Measurements from ENCODE around the gene PCK2. TPM values are rescaled to one million over a fixed set of nuclear protein-coding genes. Genes with fewer than 3 reads are reported as not detected.

The PCK2 gene
- total RNA-seq, 1 experiment from 2014 or later = 16.8 TPM

- intact Hi-C loops (cut with micrococcal nuclease; ENCODE audit: unreplicated experiment) = loop anchor here (5.0 kb wide), 2 partner anchors 51 to 241 kb away; partner anchors contain the start of genes DHRS1 and NOP9
- no TSS peak for BruUV-seq (replicated peaks)
- no peaks in the 10 kb centered on the region for H3K9me3 ChIP-seq (ENCODE audit: low read depth, low read length, poor library complexity, severe bottlenecking)
- TF ChIP-seq CTCF (conservative IDR thresholded peaks at IDR 0.05; ENCODE audit: low read depth, low read length) (no peak), EZH2 (IDR thresholded peaks at IDR 0.05; ENCODE audit: borderline replicate concordance, low read depth, low read length, poor library complexity, severe bottlenecking) (no peak)
- peaks cover 5% of the 10 kb centered on the region for H3K4me1 ChIP-seq (ENCODE audit: insufficient read depth, low read length, poor library complexity, severe bottlenecking)
- DNase-seq (ENCODE audit: low spot score) = no peak
- ChIA-PET CTCF (interaction anchor here (2.5 to 2.8 kb wide), 2 partner anchors 34 to 53 kb away, joined by 13 to 57 read pairs; no protein-coding TSS in a partner anchor), POLR2A (ENCODE audit: low non-redundant PET) (no interaction called here)
- H3K27ac ChIP-seq (ENCODE audit: low read depth, low read length, poor library complexity, severe bottlenecking) = no peak overlapping the region
- H3K4me3 ChIP-seq (ENCODE audit: low read depth, low read length, poor library complexity, severe bottlenecking) = no peak overlapping the region
- H3K27me3 ChIP-seq (replicated peaks; ENCODE audit: insufficient read depth, low read depth, low read length, poor library complexity) = peaks cover 11% of the 10 kb centered on the region
- no peaks in the 10 kb centered on the region for H3K36me3 ChIP-seq (ENCODE audit: insufficient read depth, low read length, poor library complexity, severe bottlenecking)
Observed at GRCh38 chr14:24055971-24056799, 37.9 kb upstream of the PCK2 start.

DNA sequence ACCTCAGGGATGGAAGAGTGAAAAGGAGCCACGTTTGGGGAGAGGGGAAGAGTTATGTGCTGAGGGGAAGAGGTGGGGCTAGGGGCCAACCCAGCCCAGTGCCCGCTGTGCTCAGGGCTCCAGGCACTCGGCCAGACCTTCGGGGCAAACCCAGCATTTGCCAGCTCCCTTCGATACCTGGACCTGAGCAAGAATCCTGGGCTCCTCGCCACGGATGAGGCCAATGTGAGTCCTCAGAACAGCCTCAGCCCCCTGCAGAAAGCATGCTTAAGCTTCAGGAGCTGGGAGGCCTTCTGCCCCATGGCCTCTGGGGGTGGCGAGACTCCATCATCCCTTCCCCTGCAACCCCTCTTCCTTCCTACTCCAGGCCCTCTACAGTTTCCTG lies 37.3 kb upstream of the PCK2 start:
- no peak overlapping the region for H3K27ac ChIP-seq (ENCODE audit: low read depth, low read length, poor library complexity, severe bottlenecking)
- BruUV-seq (replicated peaks) = no TSS peak
- H3K9me3 ChIP-seq (ENCODE audit: low read depth, low read length, poor library complexity, severe bottlenecking) = no peaks in the 10 kb centered on the region
- peaks cover 11% of the 10 kb centered on the region for H3K27me3 ChIP-seq (replicated peaks; ENCODE audit: insufficient read depth, low read depth, low read length, poor library complexity)
- H3K4me3 ChIP-seq (ENCODE audit: low read depth, low read length, poor library complexity, severe bottlenecking) = no peak overlapping the region
- TF ChIP-seq EZH2 (IDR thresholded peaks at IDR 0.05; ENCODE audit: borderline replicate concordance, low read depth, low read length, poor library complexity, severe bottlenecking) (no peak), CTCF (conservative IDR thresholded peaks at IDR 0.05; ENCODE audit: low read depth, low read length) (no peak)
- no peak for DNase-seq (ENCODE audit: low spot score)
- ChIA-PET POLR2A (ENCODE audit: low non-redundant PET) (no interaction called here), CTCF (interaction anchor here (2.5 to 2.8 kb wide), 2 partner anchors 33 to 52 kb away, joined by 13 to 57 read pairs; no protein-coding TSS in a partner anchor)
- peaks cover 5% of the 10 kb centered on the region for H3K4me1 ChIP-seq (ENCODE audit: insufficient read depth, low read length, poor library complexity, severe bottlenecking)
- no peaks in the 10 kb centered on the region for H3K36me3 ChIP-seq (ENCODE audit: insufficient read depth, low read length, poor library complexity, severe bottlenecking)
- intact Hi-C loops (cut with micrococcal nuclease; ENCODE audit: unreplicated experiment) = loop anchor here (5.0 kb wide), 2 partner anchors 51 to 241 kb away; partner anchors contain the start of genes DHRS1 and NOP9

DNA sequence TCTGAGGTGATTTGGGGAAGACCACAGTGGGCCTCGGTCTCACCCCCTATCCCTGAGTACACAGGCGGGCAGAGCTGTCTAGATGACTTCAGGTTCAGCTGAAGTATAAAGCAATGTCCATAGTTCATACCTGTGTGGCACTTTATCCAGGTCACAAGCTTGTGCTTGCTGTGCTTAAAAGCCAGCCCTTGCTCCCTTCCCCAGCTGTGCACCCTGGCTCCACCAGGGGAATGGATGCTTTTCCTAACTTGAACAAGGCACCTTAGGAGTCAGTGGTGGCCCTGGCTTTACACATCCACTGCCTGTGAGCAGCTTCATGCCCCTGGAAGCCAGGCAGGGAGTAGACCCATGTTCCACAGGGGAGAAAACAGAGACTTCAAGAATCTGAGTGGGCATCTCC lies 36.8 kb upstream of the PCK2 start:
- ChIA-PET CTCF (interaction anchor here (1.6 to 2.8 kb wide), 5 partner anchors 29 to 239 kb away, joined by 6 to 57 read pairs (median 13); partner anchors contain the start of gene IRF9), POLR2A (ENCODE audit: low non-redundant PET) (no interaction called here)
- no peak overlapping the region for H3K27ac ChIP-seq (ENCODE audit: low read depth, low read length, poor library complexity, severe bottlenecking)
- intact Hi-C loops (cut with micrococcal nuclease; ENCODE audit: unreplicated experiment) = loop anchor here (5.0 kb wide), 2 partner anchors 50 to 240 kb away; partner anchors contain the start of genes DHRS1 and NOP9
- H3K27me3 ChIP-seq (replicated peaks; ENCODE audit: insufficient read depth, low read depth, low read length, poor library complexity) = peaks cover 11% of the 10 kb centered on the region
- DNase-seq (ENCODE audit: low spot score) = no peak
- BruUV-seq (replicated peaks) = no TSS peak
- H3K4me3 ChIP-seq (ENCODE audit: low read depth, low read length, poor library complexity, severe bottlenecking) = no peak overlapping the region
- no peaks in the 10 kb centered on the region for H3K36me3 ChIP-seq (ENCODE audit: insufficient read depth, low read length, poor library complexity, severe bottlenecking)
- H3K4me1 ChIP-seq (ENCODE audit: insufficient read depth, low read length, poor library complexity, severe bottlenecking) = peaks cover 5% of the 10 kb centered on the region
- no peak for TF ChIP-seq CTCF (conservative IDR thresholded peaks at IDR 0.05; ENCODE audit: low read depth, low read length)
- TF ChIP-seq EZH2 (IDR thresholded peaks at IDR 0.05; ENCODE audit: borderline replicate concordance, low read depth, low read length, poor library complexity, severe bottlenecking) = no peak
- H3K9me3 ChIP-seq (ENCODE audit: low read depth, low read length, poor library complexity, severe bottlenecking) = no peaks in the 10 kb centered on the region

Measured in A673 (cell line).